Right renal cortex interstitium (tissue), 3 donors: ENCODE data around the gene PFKL. TPM values are rescaled to one million over a fixed set of nuclear protein-coding genes. Genes with fewer than 3 reads are reported as not detected.
"Not testable (repeated sequence)": the region's sequence is repeated elsewhere in the genome, so short reads cannot be mapped to it uniquely, and the experiment has no call there.

ENCODE experiments used
- DNase-seq, 3 donors: peaks; one replicate each; pipeline ENCODE4 v3.0.0-alpha.2; 2013; ENCODE audit warnings: low read depth in 3 of 3, low spot score in 2 of 3
- polyA plus RNA-seq, 3 donors: library from polyadenylated mRNA; unstranded; fragments of 120-200 nt; gene quantifications; one replicate each; pipeline ENCODE4 v1.2.1, GENCODE V29; 2013; ENCODE audit not compliant: insufficient read length in 3 of 3

The PFKL gene
- polyA plus RNA-seq, 3 donors = 96.8 to 128 (median 105) TPM

GRCh38 chr21:44293551-44294231 is 6.2 kb upstream of the PFKL start:
- no peak for DNase-seq

- DNase-seq = no peak
Measured at GRCh38 chr21:44294391-44295162, 5.3 kb upstream of the PFKL start.

- DNase-seq = no peak
Measured at GRCh38 chr21:44295163-44295573, 4.7 kb upstream of the PFKL start.

GRCh38 chr21:44295646-44296045 is 4.2 kb upstream of the PFKL start:
- DNase-seq = no peak

GRCh38 chr21:44296103-44296519 is 3.7 kb upstream of the PFKL start:
- no peak for DNase-seq

GRCh38 chr21:44296916-44297315 is 2.9 kb upstream of the PFKL start:
- DNase-seq = no peak

- no peak for DNase-seq
Measured at GRCh38 chr21:44297525-44298290, 2.1 kb upstream of the PFKL start.

GRCh38 chr21:44298301-44298700 is 1.6 kb upstream of the PFKL start:
- DNase-seq = no peak

- DNase-seq = no peak
Measured at GRCh38 chr21:44299085-44299457, 782 bp upstream of the PFKL start.

GRCh38 chr21:44300262-44300959 is 558 bp downstream of the PFKL start:
- no peak for DNase-seq

- no peak for DNase-seq
Measured at GRCh38 chr21:44301141-44301540, 1.3 kb downstream of the PFKL start.

GRCh38 chr21:44301961-44302406 is 2.1 kb downstream of the PFKL start:
- DNase-seq = no peak

- DNase-seq = not testable (repeated sequence)
Measured at GRCh38 chr21:44302573-44303401, 2.9 kb downstream of the PFKL start.

GRCh38 chr21:44303490-44303981 is 3.7 kb downstream of the PFKL start:
- DNase-seq = no peak

GRCh38 chr21:44304011-44304616 is 4.3 kb downstream of the PFKL start:
- DNase-seq = no peak

- no peak for DNase-seq
Measured at GRCh38 chr21:44304877-44305293, 5.0 kb downstream of the PFKL start.

GRCh38 chr21:44305691-44306090 is 5.8 kb downstream of the PFKL start:
- DNase-seq = no peak

GRCh38 chr21:44306936-44307704 is 7.3 kb downstream of the PFKL start:
- no peak for DNase-seq
